Measurements from ENCODE around the gene RCL1.
"Not testable (repeated sequence)": the region's sequence is repeated elsewhere in the genome, so short reads cannot be mapped to it uniquely, and the experiment has no call there.

RCL1 gene

GRCh38 chr9:4783191-4783590 lies 9.6 kb upstream of the RCL1 start:
- DNase-seq, result not testable (repeated sequence)

- no peak for DNase-seq
These were observed 8.3 kb upstream of the RCL1 start for GRCh38 chr9:4784403-4784802.

GRCh38 chr9:4786599-4786998 lies 6.1 kb upstream of the RCL1 start:
- DNase-seq, result no peak

GRCh38 chr9:4787876-4788275 lies 4.9 kb upstream of the RCL1 start:
- no peak for DNase-seq

- no peak for DNase-seq
These were observed 4.0 kb upstream of the RCL1 start for GRCh38 chr9:4788703-4789102.

- no peak for DNase-seq
These were observed 631 bp upstream of the RCL1 start for GRCh38 chr9:4792054-4792571.

GRCh38 chr9:4793459-4794395 lies 983 bp downstream of the RCL1 start:
- peak; percentile 7 for DNase-seq

GRCh38 chr9:4794691-4795090 lies 1.9 kb downstream of the RCL1 start:
- DNase-seq, result no peak

GRCh38 chr9:4795108-4795507 lies 2.4 kb downstream of the RCL1 start:
- not testable (repeated sequence) for DNase-seq

GRCh38 chr9:4796530-4796929 lies 3.8 kb downstream of the RCL1 start:
- DNase-seq, result no peak

- DNase-seq, result peak; percentile 8
These were observed 4.5 kb downstream of the RCL1 start for GRCh38 chr9:4796988-4797853.

- no peak for DNase-seq
These were observed 5.1 kb downstream of the RCL1 start for GRCh38 chr9:4797854-4798150.

GRCh38 chr9:4798281-4799032 lies 5.7 kb downstream of the RCL1 start:
- no peak for DNase-seq

- DNase-seq, result no peak
These were observed 6.3 kb downstream of the RCL1 start for GRCh38 chr9:4799033-4799430.

- DNase-seq, result no peak
These were observed 7.0 kb downstream of the RCL1 start for GRCh38 chr9:4799775-4800174.

- DNase-seq, result no peak
These were observed 8.4 kb downstream of the RCL1 start for GRCh38 chr9:4801156-4801555.

GRCh38 chr9:4803670-4804530 lies 11.2 kb downstream of the RCL1 start:
- no peak for DNase-seq

GRCh38 chr9:4804531-4805016 lies 11.8 kb downstream of the RCL1 start:
- no peak for DNase-seq

- DNase-seq, result no peak
These were observed 12.6 kb downstream of the RCL1 start for GRCh38 chr9:4805191-4805918.

- DNase-seq, result no peak
These were observed 17.8 kb downstream of the RCL1 start for GRCh38 chr9:4810565-4810964.

- DNase-seq, result no peak
These were observed 19.1 kb downstream of the RCL1 start for GRCh38 chr9:4811824-4812223.
